Tibial nerve (tissue), 4 donors: ENCODE data around the gene ELMO3.

ENCODE experiments used
- EP300 ChIP-seq, 2 donors: sonication (generic); formaldehyde crosslinking; IDR thresholded peaks; one replicate each; pipeline ENCODE4 v1.6.1; 2017; ENCODE audit warnings: antibody characterized with exemption in 2 of 2, mild to moderate bottlenecking in 1 of 2
- POLR2A ChIP-seq, 2 donors: fragments of 450-650 bp; IDR thresholded peaks; one replicate each; pipeline ENCODE4 v1.6.1; 2017; ENCODE audit warnings: antibody characterized with exemption in 2 of 2, mild to moderate bottlenecking in 2 of 2, moderate library complexity in 2 of 2
- TF ChIP-seq, protein P1 (sequence below), 5 experiments: fragments of 200-600 bp in 3 of 5; fragments of 450-650 bp in 2 of 5; sonication (generic) in 3 of 5; IDR thresholded peaks; one replicate each; pipeline ENCODE4 v1.5.1; 2016 to 2019; ENCODE audit warnings: antibody characterized with exemption in 5 of 5, mild to moderate bottlenecking in 3 of 5, moderate library complexity in 2 of 5

DNA sequence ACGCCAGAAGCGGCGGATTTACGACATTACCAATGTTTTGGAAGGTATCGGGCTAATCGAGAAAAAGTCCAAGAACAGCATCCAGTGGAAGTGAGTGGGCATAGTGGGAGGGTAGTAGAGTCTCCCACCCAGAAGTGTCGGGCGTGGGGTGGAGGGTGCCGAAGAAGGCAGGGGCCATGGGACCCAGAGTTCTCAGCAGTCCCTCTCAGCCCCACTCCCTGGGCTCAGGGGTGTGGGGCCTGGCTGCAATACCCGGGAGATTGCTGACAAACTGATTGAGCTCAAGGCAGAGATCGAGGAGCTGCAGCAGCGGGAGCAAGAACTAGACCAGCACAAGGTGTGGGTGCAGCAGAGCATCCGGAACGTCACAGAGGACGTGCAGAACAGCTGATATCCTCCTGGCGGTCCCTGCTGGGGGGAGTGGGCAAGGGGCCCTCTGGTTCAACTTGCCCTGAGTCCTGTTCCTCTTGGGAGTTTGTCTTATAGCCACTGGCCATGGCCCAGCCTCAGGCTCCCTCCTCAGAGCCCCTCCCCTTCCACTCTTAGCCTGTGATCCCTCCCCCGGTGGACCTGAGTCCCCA lies 6.1 kb upstream of the ELMO3 start:
- TF ChIP-seq, protein P1, sequence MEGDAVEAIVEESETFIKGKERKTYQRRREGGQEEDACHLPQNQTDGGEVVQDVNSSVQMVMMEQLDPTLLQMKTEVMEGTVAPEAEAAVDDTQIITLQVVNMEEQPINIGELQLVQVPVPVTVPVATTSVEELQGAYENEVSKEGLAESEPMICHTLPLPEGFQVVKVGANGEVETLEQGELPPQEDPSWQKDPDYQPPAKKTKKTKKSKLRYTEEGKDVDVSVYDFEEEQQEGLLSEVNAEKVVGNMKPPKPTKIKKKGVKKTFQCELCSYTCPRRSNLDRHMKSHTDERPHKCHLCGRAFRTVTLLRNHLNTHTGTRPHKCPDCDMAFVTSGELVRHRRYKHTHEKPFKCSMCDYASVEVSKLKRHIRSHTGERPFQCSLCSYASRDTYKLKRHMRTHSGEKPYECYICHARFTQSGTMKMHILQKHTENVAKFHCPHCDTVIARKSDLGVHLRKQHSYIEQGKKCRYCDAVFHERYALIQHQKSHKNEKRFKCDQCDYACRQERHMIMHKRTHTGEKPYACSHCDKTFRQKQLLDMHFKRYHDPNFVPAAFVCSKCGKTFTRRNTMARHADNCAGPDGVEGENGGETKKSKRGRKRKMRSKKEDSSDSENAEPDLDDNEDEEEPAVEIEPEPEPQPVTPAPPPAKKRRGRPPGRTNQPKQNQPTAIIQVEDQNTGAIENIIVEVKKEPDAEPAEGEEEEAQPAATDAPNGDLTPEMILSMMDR (IDR thresholded peaks at IDR 0.05), result no peak
- TF ChIP-seq POLR2A (IDR thresholded peaks at IDR 0.05), result no peak
- TF ChIP-seq EP300 (IDR thresholded peaks at IDR 0.05), result no peak
